ENCODE data around the gene RWDD1.

The RWDD1 gene

GRCh38 chr6:116615937-116616736, 44.8 kb downstream of the RWDD1 start, which contains the start of gene RSPH4A:
Gene RSPH4A, plus strand, starts transcription at chr6:116616479. Its CDS starts 145 bp downstream, at chr6:116616624.
- peak; percentile 98 for DNase-seq

DNA sequence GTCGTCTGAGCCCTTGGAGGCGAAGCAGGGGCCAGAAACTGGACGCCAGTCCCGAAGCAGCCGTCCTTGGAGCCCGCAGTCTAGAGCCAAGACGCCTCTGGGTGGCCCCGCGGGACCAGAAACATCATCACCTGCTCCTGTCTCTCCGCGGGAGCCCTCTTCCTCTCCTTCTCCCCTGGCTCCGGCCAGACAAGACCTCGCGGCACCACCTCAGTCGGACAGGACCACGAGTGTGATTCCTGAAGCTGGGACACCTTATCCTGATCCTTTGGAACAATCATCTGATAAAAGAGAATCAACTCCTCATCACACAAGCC, 45.4 kb downstream of the RWDD1 start:
- no peak for DNase-seq

- DNase-seq = no peak
Observed at GRCh38 chr6:116624036-116624805, 52.9 kb downstream of the RWDD1 start.

DNA sequence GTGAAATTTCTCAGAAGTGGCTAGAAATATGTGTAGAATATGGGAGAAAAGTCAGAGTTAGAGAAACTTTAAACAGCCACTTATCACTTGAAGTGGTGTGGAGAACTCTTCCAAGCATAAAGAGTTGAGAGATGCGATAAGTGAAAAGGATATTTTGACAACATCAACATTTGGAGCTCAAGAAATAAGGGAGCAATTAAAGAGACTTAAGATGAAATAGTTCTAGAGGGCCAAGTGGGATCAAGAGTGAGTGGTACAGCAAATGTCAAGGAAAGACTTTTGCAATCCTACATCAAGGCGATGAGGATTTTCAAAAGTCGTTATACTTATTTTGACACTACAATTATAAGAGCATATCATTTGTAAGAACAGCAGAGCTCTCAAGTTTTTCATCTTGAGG, 54.6 kb downstream of the RWDD1 start:
- peak; percentile 57 for DNase-seq

DNA sequence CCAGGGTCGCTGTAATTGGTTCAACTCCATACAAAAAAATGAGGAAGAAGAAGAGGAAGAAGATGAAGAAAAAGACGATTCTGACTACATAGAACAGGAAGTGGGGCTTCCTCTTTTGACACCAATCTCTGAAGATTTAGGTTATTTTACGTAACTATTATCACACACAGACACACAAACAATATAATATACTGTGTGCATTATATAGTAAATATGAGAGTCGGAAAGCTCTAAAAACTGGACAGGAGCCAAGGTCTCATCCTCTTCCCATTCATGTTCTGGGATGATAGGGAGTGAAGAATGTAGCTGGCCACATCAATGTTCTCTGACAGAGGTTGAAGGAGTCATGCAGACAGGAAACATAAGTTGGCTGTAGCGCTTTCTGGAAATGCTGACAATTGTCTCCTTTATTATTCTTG, 58.3 kb downstream of the RWDD1 start:
- no peak for DNase-seq

DNA sequence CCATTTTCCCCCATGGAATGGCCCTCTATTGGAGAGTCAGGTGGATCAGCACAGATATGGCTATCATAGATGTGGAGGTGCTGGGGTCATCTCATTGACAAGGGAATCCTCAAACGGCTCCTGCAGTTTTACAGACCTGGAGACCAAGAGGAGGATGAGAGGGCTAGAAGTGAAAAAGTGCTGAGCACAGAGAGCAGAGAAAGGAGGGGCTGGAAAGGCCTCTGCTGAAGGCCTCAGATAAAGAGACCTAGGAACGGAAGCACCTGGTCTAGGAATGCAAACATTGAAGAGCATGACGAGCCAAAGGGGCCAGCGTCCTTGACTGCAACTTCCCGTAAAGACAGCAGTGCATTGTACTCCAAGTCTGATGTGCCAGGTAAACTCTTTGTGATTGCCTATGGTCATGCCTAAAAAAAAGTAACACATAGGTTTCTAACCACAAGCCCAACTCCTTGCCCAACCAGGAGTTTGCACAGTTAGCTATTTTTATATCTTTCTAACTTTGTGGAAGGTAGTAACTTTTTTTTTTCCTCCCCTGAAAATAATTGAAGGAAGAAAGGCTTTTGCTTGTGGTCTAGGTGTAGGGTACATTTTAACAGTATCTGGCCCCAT, 60.2 kb downstream of the RWDD1 start:
- DNase-seq = no peak

GRCh38 chr6:116633685-116634084, 62.4 kb downstream of the RWDD1 start:
- no peak for DNase-seq

All from DMS79 treated with DMSO at 0.1 percent for 48 hours (cell line).